Measurements from ENCODE around the gene SRCAP.

SRCAP gene

DNA sequence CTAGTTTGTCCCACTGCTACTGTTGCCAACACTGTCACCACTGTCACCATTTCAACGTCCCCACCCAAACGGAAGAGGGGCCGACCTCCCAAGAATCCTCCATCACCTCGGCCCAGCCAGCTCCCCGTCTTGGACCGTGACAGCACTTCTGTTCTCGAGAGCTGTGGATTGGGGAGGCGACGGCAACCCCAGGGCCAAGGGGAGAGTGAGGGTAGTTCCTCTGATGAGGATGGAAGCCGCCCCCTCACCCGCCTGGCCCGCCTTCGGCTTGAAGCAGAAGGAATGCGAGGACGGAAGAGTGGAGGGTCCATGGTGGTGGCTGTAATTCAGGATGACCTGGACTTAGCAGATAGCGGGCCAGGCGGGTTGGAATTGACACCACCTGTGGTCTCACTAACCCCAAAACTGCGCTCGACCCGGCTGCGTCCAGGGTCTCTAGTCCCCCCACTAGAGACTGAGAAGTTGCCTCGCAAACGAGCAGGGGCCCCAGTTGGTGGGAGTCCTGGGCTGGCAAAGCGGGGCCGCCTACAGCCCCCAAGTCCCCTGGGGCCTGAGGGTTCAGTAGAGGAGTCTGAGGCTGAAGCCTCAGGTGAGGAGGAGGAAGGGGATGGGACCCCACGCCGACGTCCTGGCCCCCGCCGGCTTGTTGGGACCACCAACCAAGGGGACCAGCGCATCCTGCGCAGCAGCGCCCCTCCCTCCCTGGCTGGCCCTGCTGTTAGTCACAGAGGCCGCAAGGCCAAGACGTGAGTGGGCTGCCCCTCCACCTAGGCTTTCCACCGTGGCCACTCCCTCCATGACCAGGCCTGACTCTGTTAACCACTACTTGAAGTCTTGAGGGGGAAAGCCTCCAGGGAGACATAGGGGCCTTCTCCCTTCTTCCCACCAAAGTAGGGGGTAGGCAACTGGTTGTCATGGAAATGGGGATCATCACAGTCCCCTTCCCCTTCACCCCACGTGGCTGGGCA, 40.3 kb downstream of the SRCAP start:
- Histone ChIP-seq H2AFZ (ENCODE audit: low read length) (no peak overlapping the region), H3K27me3 (ENCODE audit: insufficient read depth, low read length, poor library complexity, severe bottlenecking) (no peaks in the 10 kb centered on the region), H3K9me2 (replicated peaks; ENCODE audit: low read depth, low read length) (no peaks in the 10 kb centered on the region), H3K4me3 (ENCODE audit: low read length, poor library complexity, severe bottlenecking) (no peak overlapping the region), H3K79me2 (ENCODE audit: insufficient read depth, low read length) (no peaks in the 10 kb centered on the region), H3K36me3 (ENCODE audit: insufficient read depth, low read length) (peaks cover 44% of the 10 kb centered on the region; the same call in 1 of the 2 replicates), H3K4me1 (ENCODE audit: insufficient read depth, low read length, poor library complexity, severe bottlenecking) (no peaks in the 10 kb centered on the region), H4K20me1 (ENCODE audit: insufficient read depth, low read length, poor library complexity, severe bottlenecking) (no peaks in the 10 kb centered on the region), H3K9me3 (ENCODE audit: insufficient read depth, low read depth, low read length) (no peaks in the 10 kb centered on the region), H3F3A (ENCODE audit: low read depth) (no peaks in the 10 kb centered on the region), H3K9ac (ENCODE audit: low read depth, low read length, poor library complexity, severe bottlenecking) (no peak overlapping the region), H3K4me2 (ENCODE audit: low read depth, low read length, poor library complexity, severe bottlenecking) (no peak overlapping the region)
- TF ChIP-seq, protein P1, sequence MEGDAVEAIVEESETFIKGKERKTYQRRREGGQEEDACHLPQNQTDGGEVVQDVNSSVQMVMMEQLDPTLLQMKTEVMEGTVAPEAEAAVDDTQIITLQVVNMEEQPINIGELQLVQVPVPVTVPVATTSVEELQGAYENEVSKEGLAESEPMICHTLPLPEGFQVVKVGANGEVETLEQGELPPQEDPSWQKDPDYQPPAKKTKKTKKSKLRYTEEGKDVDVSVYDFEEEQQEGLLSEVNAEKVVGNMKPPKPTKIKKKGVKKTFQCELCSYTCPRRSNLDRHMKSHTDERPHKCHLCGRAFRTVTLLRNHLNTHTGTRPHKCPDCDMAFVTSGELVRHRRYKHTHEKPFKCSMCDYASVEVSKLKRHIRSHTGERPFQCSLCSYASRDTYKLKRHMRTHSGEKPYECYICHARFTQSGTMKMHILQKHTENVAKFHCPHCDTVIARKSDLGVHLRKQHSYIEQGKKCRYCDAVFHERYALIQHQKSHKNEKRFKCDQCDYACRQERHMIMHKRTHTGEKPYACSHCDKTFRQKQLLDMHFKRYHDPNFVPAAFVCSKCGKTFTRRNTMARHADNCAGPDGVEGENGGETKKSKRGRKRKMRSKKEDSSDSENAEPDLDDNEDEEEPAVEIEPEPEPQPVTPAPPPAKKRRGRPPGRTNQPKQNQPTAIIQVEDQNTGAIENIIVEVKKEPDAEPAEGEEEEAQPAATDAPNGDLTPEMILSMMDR (conservative IDR thresholded peaks at IDR 0.05; ENCODE audit: low read length): no peak
- no peak for TF ChIP-seq EZH2phosphoT487 (IDR thresholded peaks at IDR 0.05; ENCODE audit: borderline replicate concordance)

DNA sequence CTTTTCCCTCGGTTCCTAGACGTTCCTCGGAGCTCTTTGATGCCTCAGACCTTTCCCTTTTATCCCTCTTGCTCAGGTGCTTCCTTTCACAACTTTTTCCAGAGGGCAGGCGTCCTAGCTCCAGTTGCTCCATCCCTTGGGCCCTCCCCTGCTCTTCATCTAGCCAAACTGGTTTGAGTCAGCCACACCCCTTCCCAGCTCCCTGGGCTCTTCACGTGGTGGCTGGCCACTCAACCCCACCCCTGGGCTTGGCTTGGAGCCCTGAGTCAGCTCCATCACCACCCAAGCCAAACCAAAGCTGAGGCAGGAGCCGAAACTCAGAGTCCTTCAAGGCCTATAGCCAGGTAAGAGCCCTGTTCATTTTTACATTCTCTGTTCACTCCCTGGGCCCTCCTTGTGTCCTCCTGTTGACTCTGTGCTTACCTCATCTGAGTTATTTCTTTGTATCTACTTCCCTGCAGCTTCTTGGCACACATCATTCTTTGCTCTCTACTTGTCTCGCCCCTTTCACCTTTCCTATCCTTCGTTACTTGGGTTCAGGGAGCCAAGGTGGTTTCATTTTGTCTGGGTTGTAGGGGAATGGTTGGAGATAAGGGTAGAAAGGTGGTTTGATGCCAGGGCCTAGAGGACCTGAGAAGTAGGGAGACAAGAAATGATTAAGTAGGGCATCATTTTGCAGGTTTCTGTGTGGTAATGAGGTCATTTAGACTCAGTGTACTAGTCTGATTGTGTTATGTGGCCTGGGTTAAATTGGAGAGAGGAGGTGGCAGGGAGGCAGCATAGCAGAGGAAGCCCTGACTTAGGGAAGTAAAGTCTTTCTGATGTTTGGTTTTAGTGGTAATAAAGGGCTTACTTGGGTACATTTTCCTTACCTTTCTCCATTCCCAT, 41.6 kb downstream of the SRCAP start:
- H3K9me3 ChIP-seq (ENCODE audit: insufficient read depth, low read depth, low read length): no peaks in the 10 kb centered on the region
- H4K20me1 ChIP-seq (ENCODE audit: insufficient read depth, low read length, poor library complexity, severe bottlenecking): no peaks in the 10 kb centered on the region
- H2AFZ ChIP-seq (ENCODE audit: low read length): no peak overlapping the region
- H3K4me3 ChIP-seq (ENCODE audit: low read length, poor library complexity, severe bottlenecking): no peak overlapping the region
- no peaks in the 10 kb centered on the region for H3K9me2 ChIP-seq (replicated peaks; ENCODE audit: low read depth, low read length)
- no peaks in the 10 kb centered on the region for H3K79me2 ChIP-seq (ENCODE audit: insufficient read depth, low read length)
- no peak for TF ChIP-seq EZH2phosphoT487 (IDR thresholded peaks at IDR 0.05; ENCODE audit: borderline replicate concordance)
- H3K36me3 ChIP-seq (ENCODE audit: insufficient read depth, low read length): peaks cover 34% of the 10 kb centered on the region; the same call in 1 of the 2 replicates
- no peaks in the 10 kb centered on the region for H3F3A ChIP-seq (ENCODE audit: low read depth)
- H3K4me1 ChIP-seq (ENCODE audit: insufficient read depth, low read length, poor library complexity, severe bottlenecking): no peaks in the 10 kb centered on the region
- H3K27me3 ChIP-seq (ENCODE audit: insufficient read depth, low read length, poor library complexity, severe bottlenecking): no peaks in the 10 kb centered on the region
- H3K4me2 ChIP-seq (ENCODE audit: low read depth, low read length, poor library complexity, severe bottlenecking): no peak overlapping the region
- H3K9ac ChIP-seq (ENCODE audit: low read depth, low read length, poor library complexity, severe bottlenecking): no peak overlapping the region

DNA sequence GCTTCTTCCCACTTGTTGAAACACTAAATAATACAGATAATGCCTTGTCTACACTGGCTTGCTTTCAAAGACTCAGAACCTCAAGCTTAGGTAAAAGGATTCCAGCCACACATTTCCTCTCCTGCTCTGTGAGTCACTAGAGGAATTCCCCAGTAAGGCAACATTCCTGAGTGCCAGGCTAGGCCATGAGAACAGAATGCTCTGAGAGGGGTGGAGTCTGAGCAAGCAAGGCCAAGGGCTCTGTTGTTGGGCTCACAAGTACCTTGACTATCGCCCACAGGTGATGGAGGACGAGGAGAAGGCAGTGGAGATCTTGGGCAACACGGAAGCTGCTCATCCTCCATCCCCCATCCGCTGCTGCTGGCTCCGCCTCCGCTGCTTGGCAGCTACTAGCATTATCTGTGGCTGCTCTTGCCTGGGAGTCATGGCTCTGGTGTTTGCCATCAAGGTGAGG, 42.5 kb downstream of the SRCAP start:
- H4K20me1 ChIP-seq (ENCODE audit: insufficient read depth, low read length, poor library complexity, severe bottlenecking): no peaks in the 10 kb centered on the region
- no peaks in the 10 kb centered on the region for H3K9me2 ChIP-seq (replicated peaks; ENCODE audit: low read depth, low read length)
- H3K27me3 ChIP-seq (ENCODE audit: insufficient read depth, low read length, poor library complexity, severe bottlenecking): no peaks in the 10 kb centered on the region
- H3K4me1 ChIP-seq (ENCODE audit: insufficient read depth, low read length, poor library complexity, severe bottlenecking): no peaks in the 10 kb centered on the region
- TF ChIP-seq EZH2phosphoT487 (IDR thresholded peaks at IDR 0.05; ENCODE audit: borderline replicate concordance): no peak
- TF ChIP-seq, protein P1 (conservative IDR thresholded peaks at IDR 0.05; ENCODE audit: low read length): no peak
- H3K4me3 ChIP-seq (ENCODE audit: low read length, poor library complexity, severe bottlenecking): no peak overlapping the region
- no peaks in the 10 kb centered on the region for H3K79me2 ChIP-seq (ENCODE audit: insufficient read depth, low read length)
- no peaks in the 10 kb centered on the region for H3F3A ChIP-seq (ENCODE audit: low read depth)
- no peak overlapping the region for H3K4me2 ChIP-seq (ENCODE audit: low read depth, low read length, poor library complexity, severe bottlenecking)
- H3K9me3 ChIP-seq (ENCODE audit: insufficient read depth, low read depth, low read length): no peaks in the 10 kb centered on the region
- peaks cover 25% of the 10 kb centered on the region; the same call in 1 of the 2 replicates for H3K36me3 ChIP-seq (ENCODE audit: insufficient read depth, low read length)
- no peak overlapping the region for H3K9ac ChIP-seq (ENCODE audit: low read depth, low read length, poor library complexity, severe bottlenecking)
- no peak overlapping the region for H2AFZ ChIP-seq (ENCODE audit: low read length)

Data from Loucy (cell line).